ENCODE results near the gene PAPLN.

Gene PAPLN

DNA sequence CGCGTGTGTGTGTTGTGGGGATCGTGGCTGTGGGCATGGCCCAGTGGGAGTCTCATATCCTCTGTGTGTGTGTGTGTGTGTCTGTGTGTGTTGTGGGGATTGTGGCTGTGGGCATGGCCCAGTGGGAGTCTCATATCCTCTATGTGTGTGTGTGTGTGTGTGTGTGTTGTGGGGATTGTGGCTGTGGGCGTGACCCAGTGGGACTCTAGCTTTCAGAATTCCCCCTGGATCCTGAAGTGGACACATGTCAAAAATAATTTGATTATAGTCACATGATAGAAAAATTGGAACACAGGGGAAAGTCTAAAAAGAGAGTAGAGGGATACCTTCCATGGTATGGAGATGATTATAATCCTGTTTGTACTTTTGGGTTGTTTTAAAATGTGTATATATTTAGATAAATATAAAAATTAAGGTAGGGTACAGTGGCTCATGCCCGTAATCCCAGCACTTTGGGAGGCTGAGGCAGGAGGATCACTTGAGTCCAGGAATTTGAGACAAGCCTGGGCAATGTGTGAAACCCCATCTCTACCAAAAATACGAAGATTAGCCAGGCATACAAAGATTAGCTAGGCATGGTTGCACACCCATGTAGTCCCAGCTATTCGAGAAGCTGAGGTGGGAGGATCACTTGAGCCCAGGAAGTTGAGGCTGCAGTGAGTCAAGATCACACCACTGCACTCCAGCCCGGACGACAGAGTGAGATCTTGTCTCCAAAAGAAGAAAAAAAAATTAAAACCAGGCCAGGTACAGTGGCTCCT, 11.0 kb downstream of the PAPLN start:
- no peak for DNase-seq

DNA sequence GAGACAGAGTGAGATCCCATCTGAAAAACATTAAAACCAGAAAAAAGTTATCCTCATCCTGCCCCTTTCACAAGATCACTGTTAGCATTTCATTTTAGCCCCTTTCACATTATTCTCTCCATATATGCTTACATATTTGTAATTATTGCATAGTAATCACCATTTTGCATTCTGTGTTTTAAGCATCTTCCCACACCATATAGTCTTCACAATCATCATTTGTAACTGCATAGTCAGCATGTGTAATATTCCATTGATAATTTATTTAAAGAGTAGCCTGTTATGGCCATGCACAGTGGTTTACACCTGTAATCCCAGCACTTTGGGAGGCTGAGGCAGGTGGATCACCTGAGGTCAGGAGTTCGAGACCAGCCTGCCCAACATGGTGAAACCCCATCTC, 11.8 kb downstream of the PAPLN start:
- DNase-seq: no peak

DNA sequence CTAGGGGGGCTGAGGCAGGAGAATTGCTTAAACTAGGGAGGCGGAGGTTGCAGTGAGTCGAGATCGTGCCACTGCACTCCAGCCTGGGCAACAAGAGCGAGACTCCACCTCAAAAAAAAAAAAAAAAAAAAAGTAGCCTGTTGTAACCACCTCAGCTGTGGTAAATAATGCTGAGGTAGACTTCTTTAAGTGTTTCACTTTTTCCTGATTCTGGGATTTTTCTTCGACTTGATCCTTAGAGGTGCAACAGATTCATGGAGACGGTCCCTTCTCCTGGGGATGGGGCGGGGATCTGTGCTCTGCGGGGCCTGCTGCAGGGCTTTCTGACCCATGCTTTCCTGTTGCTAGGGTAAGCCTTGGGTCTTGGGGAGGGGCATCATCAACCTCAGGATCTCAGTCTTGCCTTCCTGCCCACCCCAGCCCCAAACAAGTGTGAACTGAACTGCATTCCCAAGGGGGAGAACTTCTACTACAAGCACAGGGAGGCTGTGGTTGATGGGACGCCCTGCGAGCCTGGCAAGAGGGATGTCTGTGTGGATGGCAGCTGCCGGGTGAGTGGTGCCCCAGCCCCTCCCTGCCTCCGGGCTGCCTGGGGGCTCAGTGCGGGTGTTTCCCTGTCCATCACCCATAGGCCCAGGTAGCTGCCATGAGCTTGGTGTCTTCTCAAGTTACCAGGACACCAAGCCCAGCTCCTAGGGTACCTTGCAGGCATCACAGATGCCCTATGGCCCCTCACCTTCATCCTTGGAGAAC, 12.4 kb downstream of the PAPLN start:
- DNase-seq: no peak

DNA sequence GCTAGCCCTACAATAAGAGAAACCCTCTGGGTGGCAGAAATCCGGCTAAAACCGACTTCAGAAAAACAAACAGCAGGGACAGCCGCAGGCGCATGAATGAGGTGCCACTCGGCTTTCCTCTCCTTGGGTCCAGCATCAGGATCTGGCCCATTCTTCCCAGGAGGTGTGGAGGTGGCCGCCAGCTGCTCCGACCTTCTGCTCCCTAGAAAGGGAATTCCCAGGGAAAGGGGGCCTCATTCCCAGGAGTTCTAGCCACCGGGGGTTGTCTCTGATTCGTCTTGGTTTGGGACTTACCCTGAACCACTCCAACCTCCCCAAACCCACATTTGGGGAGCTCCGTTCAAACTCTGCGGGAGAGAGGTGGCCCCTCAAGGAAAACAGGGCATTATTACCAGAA, 13.0 kb downstream of the PAPLN start:
- DNase-seq: no peak

DNA sequence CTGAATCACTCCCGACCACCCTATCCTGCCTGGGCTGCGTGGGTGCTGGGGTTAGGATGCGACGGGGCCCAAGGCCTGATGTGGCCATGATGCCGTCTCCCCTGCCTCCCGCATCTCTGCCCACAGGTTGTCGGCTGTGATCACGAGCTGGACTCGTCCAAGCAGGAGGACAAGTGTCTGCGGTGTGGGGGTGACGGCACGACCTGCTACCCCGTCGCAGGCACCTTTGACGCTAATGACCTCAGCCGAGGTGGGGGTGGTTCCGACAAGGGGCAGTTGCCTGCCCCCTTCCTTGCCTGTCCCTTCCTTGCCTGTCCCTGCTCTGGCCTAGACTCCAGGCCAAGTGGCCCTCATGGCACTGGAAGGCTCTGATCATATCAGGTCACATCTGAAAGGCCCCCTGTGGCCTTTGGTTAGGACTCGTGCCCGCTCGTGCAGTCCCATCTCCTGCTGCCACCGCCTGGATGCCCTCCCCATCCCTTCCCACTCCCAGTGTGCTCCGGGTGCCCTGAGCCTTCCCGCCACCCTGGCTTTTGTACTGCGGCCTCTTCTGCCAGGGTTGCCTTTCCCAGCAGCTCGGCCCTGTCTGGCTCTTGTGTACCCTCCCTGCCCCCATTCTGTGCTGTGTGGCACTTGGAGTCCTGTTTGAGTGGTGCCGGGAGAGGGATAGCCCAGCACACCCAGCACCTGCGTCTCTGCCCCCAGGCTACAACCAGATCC, 13.6 kb downstream of the PAPLN start:
- DNase-seq: no peak

DNA sequence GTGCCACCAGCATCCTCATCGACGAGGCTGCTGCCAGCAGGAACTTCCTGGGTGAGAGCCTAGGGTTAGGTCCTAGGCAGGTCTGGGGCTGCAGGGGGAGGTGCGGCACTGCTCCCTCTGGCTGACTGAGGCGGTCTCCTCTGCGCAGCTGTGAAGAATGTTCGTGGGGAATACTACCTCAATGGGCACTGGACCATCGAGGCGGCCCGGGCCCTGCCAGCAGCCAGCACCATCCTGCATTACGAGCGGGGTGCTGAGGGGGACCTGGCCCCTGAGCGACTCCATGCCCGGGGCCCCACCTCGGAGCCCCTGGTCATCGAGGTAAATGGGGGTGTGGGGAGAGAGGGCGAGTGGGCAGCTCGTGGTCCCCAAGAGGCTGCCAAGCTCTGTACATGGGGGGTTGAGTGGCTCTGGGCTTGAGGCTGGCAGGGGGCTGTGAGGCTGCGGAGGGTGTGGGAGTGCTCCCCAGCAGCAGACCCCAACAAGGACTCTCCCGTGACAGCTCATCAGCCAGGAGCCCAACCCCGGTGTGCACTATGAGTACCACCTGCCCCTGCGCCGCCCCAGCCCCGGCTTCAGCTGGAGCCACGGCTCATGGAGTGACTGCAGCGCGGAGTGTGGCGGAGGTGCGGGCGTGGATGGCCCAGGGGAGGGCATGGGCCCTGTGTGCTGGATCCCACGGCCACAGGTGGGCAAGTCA, 14.4 kb downstream of the PAPLN start:
- DNase-seq: no peak

DNA sequence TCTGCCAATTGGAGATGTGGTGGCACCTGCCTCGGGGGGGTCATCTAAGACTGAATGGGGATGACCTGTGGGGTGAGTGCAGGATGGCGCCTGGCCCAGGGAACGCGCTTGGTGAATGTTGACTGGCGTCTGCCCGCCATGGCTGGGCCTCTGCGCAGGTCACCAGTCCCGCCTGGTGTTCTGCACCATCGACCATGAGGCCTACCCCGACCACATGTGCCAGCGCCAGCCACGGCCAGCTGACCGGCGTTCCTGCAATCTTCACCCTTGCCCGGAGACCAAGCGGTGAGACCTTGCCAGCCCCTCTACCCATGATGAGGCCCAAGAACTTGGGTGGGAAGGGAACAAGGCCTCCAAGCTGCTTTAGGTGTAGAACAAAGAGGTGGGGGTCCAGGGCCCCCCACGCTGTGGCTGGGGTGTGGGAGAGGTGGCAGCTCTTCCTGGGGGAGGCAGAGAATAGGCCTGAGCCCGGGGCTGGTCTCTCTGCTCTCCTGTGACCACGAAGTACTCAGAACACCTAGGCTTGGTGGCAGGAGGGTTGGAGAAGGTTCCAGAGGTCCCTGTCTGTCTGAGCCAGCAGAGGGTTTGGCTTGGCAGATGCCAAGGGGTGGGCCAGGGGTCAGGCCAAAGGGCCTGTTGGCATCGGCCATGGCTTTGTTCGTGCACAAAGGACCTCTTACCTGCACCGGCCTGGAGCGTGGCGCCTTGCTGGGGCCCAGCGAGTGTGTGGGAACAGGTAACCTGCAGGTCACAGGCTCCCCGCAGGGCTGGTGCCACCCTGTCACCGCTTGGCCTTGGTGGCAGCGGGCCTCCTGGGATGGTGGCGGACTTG, 15.4 kb downstream of the PAPLN start:
- DNase-seq: no peak

DNA sequence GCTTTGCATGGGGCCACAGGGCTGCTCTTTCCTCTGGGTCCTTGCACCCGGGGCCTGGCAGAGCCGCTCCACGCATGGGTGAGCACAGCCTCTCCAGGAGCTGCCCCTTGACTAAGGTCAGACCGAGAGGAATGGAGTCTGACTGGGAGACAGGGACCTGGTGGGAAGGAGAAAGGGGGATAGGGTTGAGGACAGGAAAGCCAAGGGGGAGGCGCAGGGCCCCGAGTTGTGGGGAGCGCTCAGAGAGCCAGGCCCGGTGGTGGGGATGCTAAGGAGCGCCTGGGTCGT, 16.0 kb downstream of the PAPLN start:
- DNase-seq: no peak

DNA sequence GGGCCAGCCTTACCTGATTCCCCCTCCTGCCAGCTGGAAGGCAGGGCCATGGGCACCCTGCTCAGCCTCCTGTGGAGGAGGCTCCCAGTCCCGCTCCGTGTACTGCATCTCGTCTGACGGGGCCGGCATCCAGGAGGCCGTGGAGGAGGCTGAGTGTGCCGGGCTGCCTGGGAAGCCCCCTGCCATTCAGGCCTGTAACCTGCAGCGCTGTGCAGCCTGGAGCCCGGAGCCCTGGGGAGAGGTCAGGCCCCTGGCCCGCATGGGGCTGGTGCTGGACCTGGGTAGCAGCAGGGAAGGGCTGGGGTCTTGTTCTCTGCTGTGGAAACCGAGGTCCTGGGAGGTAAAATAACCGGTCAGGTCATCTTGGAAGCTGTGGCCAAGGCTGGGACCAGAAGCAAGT, 16.4 kb downstream of the PAPLN start:
- DNase-seq: no peak

DNA sequence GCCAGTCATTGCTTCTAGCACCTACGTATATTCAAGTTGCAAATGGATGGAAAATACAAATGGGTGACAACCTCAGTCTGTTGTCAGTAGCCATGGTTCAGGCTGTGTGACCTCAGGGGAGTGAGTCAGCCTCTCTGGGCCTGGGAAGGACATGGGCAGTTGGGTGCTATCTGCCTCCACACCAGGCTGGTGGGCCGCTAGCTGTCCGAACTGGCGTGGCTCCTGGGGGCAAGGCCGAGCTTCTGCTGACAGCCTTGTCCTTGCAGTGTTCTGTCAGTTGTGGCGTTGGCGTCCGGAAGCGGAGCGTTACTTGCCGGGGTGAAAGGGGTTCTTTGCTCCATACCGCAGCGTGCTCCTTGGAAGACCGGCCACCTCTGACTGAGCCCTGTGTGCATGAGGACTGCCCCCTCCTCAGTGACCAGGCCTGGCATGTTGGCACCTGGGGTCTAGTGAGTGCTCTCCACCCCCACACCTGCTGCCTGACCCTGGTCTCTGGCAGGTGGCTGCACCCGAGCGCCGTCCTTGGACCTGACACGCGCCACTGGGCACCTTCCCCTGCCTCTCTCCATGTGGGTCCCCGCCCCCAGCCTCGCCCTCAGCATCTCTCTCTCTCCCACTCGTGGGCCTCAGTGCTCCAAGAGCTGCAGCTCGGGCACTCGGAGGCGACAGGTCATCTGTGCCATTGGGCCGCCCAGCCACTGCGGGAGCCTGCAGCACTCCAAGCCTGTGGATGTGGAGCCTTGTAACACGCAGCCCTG, 17.1 kb downstream of the PAPLN start:
- no peak for DNase-seq

DNA sequence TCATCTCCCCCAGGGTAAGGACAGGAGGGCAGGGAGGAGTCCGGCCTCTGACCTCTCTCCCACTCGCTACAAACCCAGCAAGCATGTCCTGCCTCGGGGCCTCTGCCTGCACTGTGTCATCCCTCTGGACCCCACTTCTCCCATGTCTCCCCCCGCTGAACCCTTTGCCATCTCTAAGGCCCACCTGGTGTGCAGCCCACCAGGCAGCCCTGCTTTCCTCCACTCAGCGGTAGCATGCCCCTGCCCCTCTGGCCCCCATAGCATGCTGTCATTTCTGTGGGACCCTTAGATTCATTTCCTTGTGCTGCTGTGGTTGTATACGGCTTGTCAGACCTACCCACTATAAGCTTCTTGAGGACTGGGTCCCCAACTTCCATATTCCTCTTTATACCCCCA, 17.7 kb downstream of the PAPLN start:
- DNase-seq: no peak

DNA sequence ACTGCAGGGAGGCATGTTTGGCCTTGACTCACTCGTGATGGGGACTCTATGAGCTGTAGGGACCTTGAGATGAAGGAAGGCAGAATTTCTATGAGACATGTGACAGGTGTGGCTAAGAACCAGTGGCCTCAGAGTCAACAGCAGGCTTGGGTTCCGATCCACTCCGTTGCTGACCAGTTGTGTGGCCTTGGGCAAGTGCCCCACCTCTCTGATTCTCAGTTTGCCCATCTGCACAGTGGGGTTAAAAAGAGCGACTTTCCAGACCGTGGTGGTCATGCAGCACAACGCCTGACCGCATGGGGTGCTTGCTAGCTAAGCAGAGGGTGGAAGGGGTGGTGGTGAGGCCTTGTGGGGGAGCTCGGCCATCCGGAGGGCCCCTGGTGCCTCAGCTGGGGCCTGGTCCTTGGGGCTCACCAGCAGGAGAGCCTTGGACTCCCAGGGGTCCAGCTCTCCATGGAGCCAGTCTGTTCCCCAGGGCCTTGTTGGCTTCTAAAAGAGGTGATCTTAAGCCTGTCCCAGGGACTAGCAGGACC, 18.5 kb downstream of the PAPLN start:
- DNase-seq: no peak

DNA sequence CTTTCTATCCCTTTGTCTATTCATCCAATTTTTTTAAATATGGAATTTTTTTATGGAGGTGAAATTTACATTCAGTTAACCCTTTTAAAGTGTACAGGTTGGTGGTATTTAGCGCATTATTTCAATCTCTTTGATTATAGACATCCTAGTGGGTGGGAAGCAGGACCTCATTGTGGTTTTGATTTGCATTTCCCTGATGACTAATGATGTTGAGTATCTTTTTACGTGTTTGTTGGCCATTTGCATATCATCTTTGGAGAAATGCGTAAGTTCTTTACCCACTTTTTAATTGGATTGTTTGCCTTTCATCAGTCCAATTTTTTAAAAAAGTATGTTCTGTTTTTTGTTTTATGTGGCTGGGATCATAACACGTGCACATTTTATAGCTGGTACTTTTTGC, 20.8 kb downstream of the PAPLN start:
- DNase-seq: no peak

DNA sequence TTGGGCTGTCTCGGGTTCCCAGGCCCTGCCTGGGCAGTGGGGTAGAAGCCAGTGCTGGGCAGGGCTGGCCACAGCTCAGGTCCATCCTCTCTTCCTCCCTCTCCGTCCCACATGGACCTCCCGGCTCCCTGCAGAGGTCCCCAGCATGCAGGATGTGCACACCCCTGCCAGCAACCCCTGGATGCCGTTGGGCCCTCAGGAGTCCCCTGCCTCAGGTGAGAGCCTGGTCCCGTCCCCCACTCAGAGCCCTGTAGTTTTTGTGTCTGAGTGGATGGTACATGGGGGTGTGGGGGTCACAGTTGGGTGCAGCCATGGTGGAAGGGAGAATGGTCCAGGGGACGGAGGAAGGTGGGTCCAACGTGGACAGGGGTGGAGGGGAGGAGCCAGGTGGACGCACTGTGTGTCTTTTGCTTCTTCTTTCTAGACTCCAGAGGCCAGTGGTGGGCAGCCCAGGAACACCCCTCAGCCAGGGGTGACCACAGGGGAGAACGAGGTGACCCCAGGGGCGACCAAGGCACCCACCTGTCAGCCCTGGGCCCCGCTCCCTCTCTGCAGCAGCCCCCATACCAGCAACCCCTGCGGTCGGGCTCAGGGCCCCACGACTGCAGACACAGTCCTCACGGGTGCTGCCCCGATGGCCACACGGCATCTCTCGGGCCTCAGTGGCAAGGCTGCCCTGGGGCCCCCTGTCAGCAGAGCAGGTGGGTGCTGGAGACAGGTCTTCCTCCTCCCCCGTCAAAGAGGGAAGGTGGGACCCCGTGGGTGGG, 21.7 kb downstream of the PAPLN start:
- no peak for DNase-seq

DNA sequence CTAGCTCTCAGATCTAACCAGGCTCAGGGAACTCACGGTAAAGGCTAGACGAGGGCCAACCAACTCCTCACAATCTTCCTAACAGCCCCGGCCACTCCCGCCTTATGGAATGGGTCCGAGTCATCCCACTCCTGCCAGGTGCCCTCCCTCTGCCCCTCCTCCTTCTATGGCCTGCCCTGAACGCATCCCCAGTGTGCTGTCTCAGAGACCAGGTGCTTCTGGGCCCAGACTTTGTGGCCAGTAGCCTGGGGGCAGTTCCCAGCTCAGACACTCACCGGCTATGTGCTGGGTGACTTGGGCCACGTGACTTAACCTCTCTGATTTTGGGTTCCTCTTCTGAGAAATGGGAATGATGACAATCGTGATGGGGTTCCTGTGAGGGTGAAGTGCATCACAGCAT, 22.5 kb downstream of the PAPLN start:
- no peak for DNase-seq

DNA sequence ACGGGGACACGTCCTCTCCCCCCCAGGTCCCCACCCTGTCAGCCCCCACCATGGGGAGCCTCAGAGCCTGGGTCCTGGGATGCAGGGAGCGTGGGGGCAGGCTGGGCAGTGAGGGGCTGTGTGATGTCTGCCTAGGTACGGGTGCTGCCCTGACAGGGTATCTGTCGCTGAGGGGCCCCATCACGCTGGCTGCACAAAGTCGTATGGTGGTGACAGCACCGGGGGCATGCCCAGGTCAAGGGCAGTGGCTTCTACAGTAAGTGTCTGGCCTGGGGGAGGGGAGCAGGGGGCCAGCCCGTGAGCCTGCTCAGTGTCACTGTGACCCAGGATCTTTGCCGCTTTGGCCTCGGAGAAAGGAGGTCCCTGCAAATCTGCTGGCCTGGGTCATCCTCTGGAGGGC, 23.3 kb downstream of the PAPLN start:
- no peak for DNase-seq

DNA sequence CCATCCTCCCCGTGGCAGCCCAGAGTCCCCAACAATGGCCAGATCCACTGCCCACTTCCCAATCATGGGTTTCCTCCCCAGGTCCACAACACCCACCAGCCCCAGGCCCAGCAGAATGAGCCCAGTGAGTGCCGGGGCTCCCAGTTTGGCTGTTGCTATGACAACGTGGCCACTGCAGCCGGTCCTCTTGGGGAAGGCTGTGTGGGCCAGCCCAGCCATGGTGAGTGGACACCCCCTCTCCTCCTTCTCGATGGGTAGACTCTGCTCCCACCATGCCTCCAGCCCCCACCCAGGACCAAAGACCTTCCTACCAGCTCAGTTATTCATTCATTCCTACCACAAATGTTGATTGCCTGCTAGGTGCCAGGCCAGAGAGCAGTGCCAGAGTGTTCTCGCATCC, 23.8 kb downstream of the PAPLN start:
- DNase-seq: no peak

DNA sequence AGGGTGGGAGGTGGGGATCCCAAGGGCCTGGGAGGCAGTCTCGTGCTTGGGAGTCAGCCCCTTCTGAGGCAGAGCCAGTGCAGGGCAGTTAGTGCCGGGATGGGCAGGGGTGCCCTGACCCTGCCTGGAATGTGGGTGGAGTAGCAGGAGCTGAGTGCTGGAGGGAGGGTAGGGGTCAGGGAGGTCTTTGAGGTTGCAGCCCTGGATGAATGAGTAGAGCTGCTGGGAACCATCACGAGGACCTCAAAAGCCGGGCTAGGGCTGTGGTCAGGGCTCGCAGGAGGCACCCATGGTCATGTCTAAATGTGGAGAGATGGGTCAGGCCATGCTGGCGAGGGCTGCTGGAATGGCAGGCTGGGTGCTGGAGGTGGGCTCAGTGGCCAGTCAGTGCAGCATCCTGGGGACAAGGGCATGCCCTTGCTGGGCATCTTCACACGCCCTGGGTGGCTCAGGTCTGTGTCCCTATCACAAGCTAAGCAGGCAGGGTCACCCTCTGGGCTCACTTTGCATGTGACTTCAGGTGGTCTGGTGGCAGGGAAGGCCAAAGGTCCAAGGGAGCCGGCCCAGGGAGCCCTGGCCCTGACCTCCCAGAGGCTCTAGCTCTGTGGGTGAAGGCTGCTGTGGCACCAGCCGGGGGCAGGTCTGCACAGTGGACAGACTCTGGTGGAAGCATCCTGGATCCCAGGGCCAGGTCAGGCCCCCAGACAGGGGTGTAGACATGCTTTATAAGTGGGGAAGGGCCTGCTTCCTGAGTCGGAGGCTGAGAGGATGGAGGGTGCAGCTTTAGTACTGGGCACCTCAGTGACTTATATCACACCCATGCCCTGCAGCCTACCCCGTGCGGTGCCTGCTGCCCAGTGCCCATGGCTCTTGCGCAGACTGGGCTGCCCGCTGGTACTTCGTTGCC, 24.5 kb downstream of the PAPLN start:
- no peak for DNase-seq

DNA sequence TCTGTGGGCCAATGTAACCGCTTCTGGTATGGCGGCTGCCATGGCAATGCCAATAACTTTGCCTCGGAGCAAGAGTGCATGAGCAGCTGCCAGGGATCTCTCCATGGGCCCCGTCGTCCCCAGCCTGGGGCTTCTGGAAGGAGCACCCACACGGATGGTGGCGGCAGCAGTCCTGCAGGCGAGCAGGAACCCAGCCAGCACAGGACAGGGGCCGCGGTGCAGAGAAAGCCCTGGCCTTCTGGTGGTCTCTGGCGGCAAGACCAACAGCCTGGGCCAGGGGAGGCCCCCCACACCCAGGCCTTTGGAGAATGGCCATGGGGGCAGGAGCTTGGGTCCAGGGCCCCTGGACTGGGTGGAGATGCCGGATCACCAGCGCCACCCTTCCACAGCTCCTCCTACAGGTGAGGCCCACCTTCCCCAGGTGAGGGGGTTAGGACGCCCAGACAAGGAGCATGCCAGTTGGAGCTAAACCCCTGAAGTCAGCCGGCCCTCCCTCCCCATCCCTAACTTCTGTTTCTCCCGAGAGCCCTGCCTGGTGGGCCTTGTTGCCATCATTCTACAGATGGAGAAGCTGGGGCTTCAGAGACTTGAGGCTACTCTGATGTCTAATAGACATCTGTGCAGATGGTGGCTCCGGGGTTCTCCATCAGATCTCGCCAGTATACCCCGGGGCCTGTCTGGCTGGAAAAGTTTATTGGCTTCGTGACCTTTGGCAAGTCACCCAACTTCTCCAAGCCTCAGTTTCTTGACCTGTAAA, 25.3 kb downstream of the PAPLN start:
- DNase-seq: no peak

All from hematopoietic multipotent progenitor cell treated with erythropoietin and hydrocortisone succinate and interleukin-3 and kit ligand, for 6 days (in vitro differentiated cells).